Spleen (tissue), 11 donors: ENCODE measurements around the gene PTH1R. TPM values are rescaled to one million over a fixed set of nuclear protein-coding genes. Genes with fewer than 3 reads are reported as not detected.

Experiments
- DNase-seq: peaks from one replicate; pipeline ENCODE4 v3.0.0-alpha.2; 2020
- H3K27ac ChIP-seq, 8 donors: fragments of 200-600 bp; sonication (generic) in 7 of 8; 1 replicate in 4 of 8; 2 replicates in 4 of 8; pipeline versions ENCODE4 v1.5.0 to v1.8.0; 2016 to 2021; ENCODE audit warnings: inconsistent platforms in 4 of 8, mild to moderate bottlenecking in 4 of 8, moderate library complexity in 1 of 8
- H3K27me3 ChIP-seq, 7 donors: fragments of 200-600 bp; sonication (generic) in 6 of 7; replicated peaks in 1 of 7; 1 replicate in 4 of 7; 2 replicates in 3 of 7; pipeline versions ENCODE4 v1.5.0 to v1.8.0; 2016 to 2021; ENCODE audit warnings: inconsistent platforms in 3 of 7, mild to moderate bottlenecking in 1 of 7
- H3K36me3 ChIP-seq, 6 donors: fragments of 200-600 bp; sonication (generic) in 5 of 6; 1 replicate in 4 of 6; 2 replicates in 2 of 6; pipeline versions ENCODE4 v1.5.0 to v1.8.0; 2016 to 2021; ENCODE audit warnings: inconsistent platforms in 2 of 6
- H3K4me1 ChIP-seq, 6 donors: fragments of 200-600 bp; sonication (generic) in 5 of 6; 1 replicate in 3 of 6; 2 replicates in 3 of 6; pipeline versions ENCODE4 v1.5.0 to v1.8.0; 2016 to 2021; ENCODE audit warnings: inconsistent platforms in 3 of 6
- H3K4me3 ChIP-seq, 8 donors: fragments of 200-600 bp; sonication (generic) in 7 of 8; 1 replicate in 4 of 8; 2 replicates in 4 of 8; pipeline versions ENCODE4 v1.5.0 to v1.8.0; 2016 to 2021; ENCODE audit warnings: inconsistent platforms in 4 of 8, mild to moderate bottlenecking in 4 of 8, moderate library complexity in 2 of 8
- H3K9me3 ChIP-seq, 8 donors: fragments of 200-600 bp; sonication (generic) in 7 of 8; 1 replicate in 4 of 8; 2 replicates in 4 of 8; pipeline versions ENCODE4 v1.5.0 to v1.8.0; 2016 to 2021; ENCODE audit warnings: inconsistent platforms in 4 of 8
- CTCF ChIP-seq, 11 experiments: fragments of 200-600 bp in 7 of 11; fragments of 450-650 bp in 4 of 11; sonication (generic) in 4 of 11; IDR thresholded peaks in 8 of 11; conservative IDR thresholded peaks in 3 of 11; 1 replicate in 7 of 11; 2 replicates in 4 of 11; pipeline versions ENCODE4 v1.4.0 to v1.8.0; 2016 to 2021; ENCODE audit warnings: antibody characterized with exemption in 11 of 11, inconsistent platforms in 4 of 11, mild to moderate bottlenecking in 1 of 11
- POLR2A ChIP-seq, 3 donors: fragments of 450-650 bp; IDR thresholded peaks; one replicate each; pipeline ENCODE4 v1.5.1; 2017; ENCODE audit warnings: antibody characterized with exemption in 3 of 3, mild to moderate bottlenecking in 1 of 3
- POLR2AphosphoS5 ChIP-seq, 3 donors: sonication (generic); formaldehyde crosslinking; IDR thresholded peaks; one replicate each; pipeline ENCODE4 v1.5.1; 2017; ENCODE audit warnings: antibody characterized with exemption in 3 of 3
- WGBS, 5 donors: extraction: QIAGEN DNeasy Blood & Tissue Kit in 3 of 5; methylation state at CpG; one replicate each; pipeline versions ENCODE4 v1.1.5 to v1.1.7; 2013 to 2018; 5-methylcytosine and 5-hydroxymethylcytosine counted together
- intact Hi-C: fragments of 100-400 bp; cut with DNase I; formaldehyde crosslinking; loops from one replicate; pipeline ENCODE4 v1.15.0; 2023; ENCODE audit warnings: low total_unique reads
- polyA plus RNA-seq, 3 donors: library from polyadenylated mRNA; stranded (reverse); fragments of 200-250 nt; gene quantifications; one replicate each; pipeline ENCODE4 v1.2.1, GENCODE V29; 2013
- total RNA-seq, 7 donors: library from RNA; depleted of rRNA in 3 of 7; stranded (reverse); fragments of >200 nt in 3 of 7; fragmentation: NEBNext Ultra II Directional in 4 of 7; extraction: Animal tissue kit (Norgen Biotek cat#: 25700) in 4 of 7; gene quantifications; one replicate each; pipeline versions ENCODE4 v1.1.0 to v1.2.1, GENCODE V29; 2016 to 2021
- donor health status: healthy with polysubstance abuse.
- donor health status: DM: no; HTN: no; CAD: no; lungs with moderate emphysema.
- donor health status: DM: no; HTN: no; CAD: no.
- donor health status: Bipolar disorder and iron deficiency.
- donor health status: healthy.
- donor health status: DM: no; HTN: no; CAD: no.
- donor health status: DM: yes; HTN: yes; CAD: no.

The PTH1R gene
- total and polyA plus RNA-seq, 10 donors: 5.1 to 190 (median 34.1) TPM

GRCh38 chr3:46931631-46932331 is 54.3 kb downstream of the PTH1R start:
- Histone ChIP-seq H3K4me1 (peaks cover 84 to 100% (median 100%) of the 10 kb centered on the region in 6 donors), H3K9me3 (peaks cover 0 to 9% (median 0%) of the 10 kb centered on the region in 8 donors), H3K36me3 (peaks cover 0 to 38% (median 5%) of the 10 kb centered on the region in 6 donors), H3K4me3 (peak overlapping the region in 1 of 8 donors; percentile 24), H3K27ac (peak overlapping the region; percentile 63 to 89 (median 84)), H3K27me3 (no peaks in the 10 kb centered on the region)
- WGBS, 5 donors: 33 to 43% (median 36%) methylated on average over 6 of the region's 6 CpGs
- peak; percentile 94 for DNase-seq
- intact Hi-C loops: no loop called here
- peak in 2 of 11 experiments; percentile 9 to 25 for TF ChIP-seq CTCF (IDR thresholded peaks at IDR 0.05 in 8 of 11, conservative IDR thresholded peaks at IDR 0.05 in 3 of 11)
- no peak for TF ChIP-seq POLR2A (IDR thresholded peaks at IDR 0.05)
- TF ChIP-seq POLR2AphosphoS5 (IDR thresholded peaks at IDR 0.05): peak in 2 of 3 donors; percentile 67 to 68

GRCh38 chr3:46932455-46933225 is 55.1 kb downstream of the PTH1R start:
- peaks cover 77 to 100% (median 98%) of the 10 kb centered on the region in 6 donors for H3K4me1 ChIP-seq
- peaks cover 0 to 9% (median 0%) of the 10 kb centered on the region in 8 donors for H3K9me3 ChIP-seq
- no peaks in the 10 kb centered on the region for H3K27me3 ChIP-seq
- peak; percentile 76 for DNase-seq
- peak overlapping the region; percentile 63 to 89 (median 84) for H3K27ac ChIP-seq
- TF ChIP-seq CTCF (IDR thresholded peaks at IDR 0.05 in 8 of 11, conservative IDR thresholded peaks at IDR 0.05 in 3 of 11) (no peak), POLR2AphosphoS5 (IDR thresholded peaks at IDR 0.05) (no peak), POLR2A (IDR thresholded peaks at IDR 0.05) (no peak)
- no peak overlapping the region for H3K4me3 ChIP-seq
- 56 to 67% (median 62%) methylated on average over 7 of the region's 7 CpGs for WGBS, 5 donors
- peaks cover 0 to 46% (median 12%) of the 10 kb centered on the region in 6 donors for H3K36me3 ChIP-seq
- intact Hi-C loops: no loop called here

GRCh38 chr3:46933261-46933660 is 55.7 kb downstream of the PTH1R start:
- peaks cover 77 to 100% (median 98%) of the 10 kb centered on the region in 6 donors for H3K4me1 ChIP-seq
- TF ChIP-seq CTCF (IDR thresholded peaks at IDR 0.05 in 8 of 11, conservative IDR thresholded peaks at IDR 0.05 in 3 of 11): no peak
- no peak for TF ChIP-seq POLR2A (IDR thresholded peaks at IDR 0.05)
- TF ChIP-seq POLR2AphosphoS5 (IDR thresholded peaks at IDR 0.05): no peak
- H3K27me3 ChIP-seq: no peaks in the 10 kb centered on the region
- intact Hi-C loops: no loop called here
- WGBS, 5 donors: 65 to 81% (median 70%) methylated on average over 5 to 6 of the region's 6 CpGs
- H3K27ac ChIP-seq: peak overlapping the region; percentile 63 to 89 (median 84)
- no peak overlapping the region for H3K4me3 ChIP-seq
- H3K36me3 ChIP-seq: peaks cover 0 to 51% (median 14%) of the 10 kb centered on the region in 6 donors
- H3K9me3 ChIP-seq: peaks cover 0 to 9% (median 0%) of the 10 kb centered on the region in 8 donors
- DNase-seq: peak; percentile 57
